Measurements from ENCODE around the gene DAB2.

DAB2 gene

DNA sequence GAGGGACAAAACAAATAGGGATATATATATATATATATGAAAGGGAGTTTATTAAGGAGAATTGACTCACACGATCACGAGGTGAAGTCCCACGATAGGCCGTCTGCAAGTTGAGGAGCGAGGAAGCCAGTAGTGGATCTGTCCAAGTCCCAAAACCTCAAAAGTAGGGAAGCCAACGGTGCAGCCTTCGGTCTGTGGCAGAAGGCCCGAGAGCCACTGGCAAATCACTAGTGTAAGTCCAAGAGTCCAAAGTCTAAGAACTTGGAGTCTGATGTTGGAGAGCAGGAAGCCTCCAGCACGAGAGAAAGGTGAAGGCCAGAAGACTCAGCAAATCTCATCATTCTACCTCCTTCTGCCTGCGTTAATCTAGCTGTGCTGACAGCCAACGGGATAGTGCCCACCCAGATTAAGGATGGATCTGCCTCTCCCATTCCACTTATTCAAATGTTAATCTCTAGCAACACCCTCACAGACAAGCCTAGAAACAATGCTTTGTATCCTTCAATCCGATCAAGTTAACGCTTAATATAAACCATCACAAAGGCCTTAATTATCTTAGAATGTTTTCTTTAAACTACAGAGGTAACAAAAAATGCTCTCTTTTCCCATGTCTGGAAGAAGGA, 23.8 kb upstream of the DAB2 start:
- FAIRE-seq (peak; percentile 41), DNase-seq (ENCODE audit: insufficient read length, low spot score) (no peak)
- TF ChIP-seq CTCF (IDR thresholded peaks at IDR 0.05; ENCODE audit: insufficient read depth, missing control alignments): no peak

DNA sequence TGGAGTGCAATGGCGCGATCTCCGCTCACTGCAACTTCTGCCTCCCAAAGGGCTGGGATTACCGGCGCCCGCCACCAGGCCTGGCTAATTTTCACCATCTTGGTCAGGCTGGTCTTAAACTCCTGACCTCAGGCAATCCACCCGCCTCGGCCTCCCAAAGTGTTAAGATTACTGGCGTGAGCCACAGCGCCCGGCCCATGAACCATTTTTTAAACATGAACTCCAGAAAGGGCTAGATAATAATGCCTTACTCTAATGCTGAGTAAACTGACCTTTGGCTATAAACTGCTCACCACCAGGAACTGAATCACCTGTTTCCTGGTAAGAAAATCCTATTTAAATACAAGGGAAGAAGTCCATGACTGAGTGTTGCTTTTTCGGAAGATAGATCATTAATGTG, 23.2 kb upstream of the DAB2 start:
- FAIRE-seq: no peak

DNA sequence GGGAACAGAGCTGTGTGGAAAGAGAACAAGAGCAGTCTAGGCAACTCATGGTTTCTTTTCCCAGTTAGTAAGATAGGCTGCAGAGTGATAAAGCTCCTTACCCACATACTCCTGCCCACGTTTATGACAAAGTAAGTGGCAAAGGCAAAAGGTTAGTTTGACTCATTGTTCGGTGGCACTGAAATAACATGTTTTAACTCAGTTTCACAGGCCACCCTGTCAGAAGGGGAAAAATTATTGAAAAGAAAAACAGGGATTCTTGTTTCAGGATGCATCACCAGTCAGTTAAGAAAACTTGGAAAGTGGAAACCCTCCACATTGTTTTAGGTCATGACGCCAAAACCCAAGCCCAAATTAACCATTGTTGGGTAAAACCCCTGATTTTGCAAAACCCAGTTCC, 22.3 kb upstream of the DAB2 start:
- FAIRE-seq: no peak
- DNase-seq (ENCODE audit: insufficient read length, low spot score): no peak
- no peak for TF ChIP-seq CTCF (IDR thresholded peaks at IDR 0.05; ENCODE audit: insufficient read depth, missing control alignments)

More for the DNA sequence above, 23.2 kb upstream of the DAB2 start:
- TF ChIP-seq CTCF (IDR thresholded peaks at IDR 0.05; ENCODE audit: insufficient read depth, missing control alignments): no peak
- DNase-seq (ENCODE audit: insufficient read length, low spot score): no peak

- no peak for TF ChIP-seq CTCF (IDR thresholded peaks at IDR 0.05; ENCODE audit: insufficient read depth, missing control alignments)
- no peak for DNase-seq (ENCODE audit: insufficient read length, low spot score)
- no peak for FAIRE-seq
These were observed 21.5 kb upstream of the DAB2 start for GRCh38 chr5:39446231-39446630.

GRCh38 chr5:39443911-39444310, 19.1 kb upstream of the DAB2 start:
- no peak for TF ChIP-seq CTCF (IDR thresholded peaks at IDR 0.05; ENCODE audit: insufficient read depth, missing control alignments)
- no peak for FAIRE-seq
- no peak for DNase-seq (ENCODE audit: insufficient read length, low spot score)

DNA sequence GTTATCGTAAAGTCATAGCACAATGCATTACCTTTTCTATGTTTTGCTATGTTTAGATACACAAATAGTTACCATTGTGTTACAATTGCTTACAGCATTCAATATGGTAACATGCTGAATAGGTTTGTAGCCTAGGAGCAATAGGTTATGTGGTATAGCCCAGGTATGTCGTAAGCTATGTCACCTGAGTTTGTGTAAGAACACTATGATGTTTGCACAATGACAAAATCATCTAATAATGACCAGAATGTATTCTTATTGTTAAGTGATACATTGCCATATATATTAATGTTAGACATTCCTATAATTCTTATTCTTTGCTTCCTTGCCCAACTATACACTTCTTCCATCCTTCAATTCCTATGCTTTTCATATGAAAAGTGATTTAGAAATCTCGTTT, 18.2 kb upstream of the DAB2 start:
- no peak for TF ChIP-seq CTCF (IDR thresholded peaks at IDR 0.05; ENCODE audit: insufficient read depth, missing control alignments)
- no peak for DNase-seq (ENCODE audit: insufficient read length, low spot score)
- FAIRE-seq: no peak

DNA sequence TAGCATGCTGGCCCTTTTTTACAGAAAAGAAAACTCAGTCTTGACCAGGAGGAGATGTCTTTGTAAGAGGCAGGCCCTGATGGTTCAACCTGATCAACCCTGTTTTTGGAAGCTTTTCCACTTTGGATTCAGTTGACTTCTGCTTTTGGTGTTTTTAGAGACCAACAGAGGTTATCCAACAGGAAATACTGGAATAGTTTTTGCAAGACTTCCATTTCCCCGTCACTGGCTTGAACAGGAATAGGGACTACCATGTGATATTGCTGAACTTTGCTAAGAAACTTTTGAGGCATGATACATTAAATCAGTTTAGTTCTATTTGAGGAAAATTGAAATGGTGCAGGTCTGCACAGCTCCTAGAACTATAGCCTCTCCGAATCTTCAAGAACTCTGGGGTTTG, 17.1 kb upstream of the DAB2 start:
- DNase-seq (ENCODE audit: insufficient read length, low spot score) (no peak), FAIRE-seq (no peak)
- TF ChIP-seq CTCF (IDR thresholded peaks at IDR 0.05; ENCODE audit: insufficient read depth, missing control alignments): no peak
